Lower lobe of right lung (tissue), 2 donors: Measurements from ENCODE around the gene HSF2BP. TPM values are rescaled to one million over a fixed set of nuclear protein-coding genes. Genes with fewer than 3 reads are reported as not detected.

Experiments
- ATAC-seq, 2 donors: fragments of 200-7000 bp; cut with Tn5 transposase; one replicate each; pipeline ENCODE4 v1.9.1; 2020 to 2022; ENCODE audit warnings: mild to moderate bottlenecking in 2 of 2, moderate library complexity in 2 of 2
- DNase-seq: peaks from one replicate; pipeline ENCODE4 v3.0.0-alpha.2; 2020
- H3K27ac ChIP-seq: fragments of 200-600 bp; one replicate; pipeline ENCODE4 v1.8.0; 2022
- H3K27me3 ChIP-seq: fragments of 200-600 bp; one replicate; pipeline ENCODE4 v1.8.0; 2022; ENCODE audit warnings: low read depth
- H3K36me3 ChIP-seq: fragments of 200-600 bp; one replicate; pipeline ENCODE4 v1.8.0; 2022; ENCODE audit warnings: mild to moderate bottlenecking
- H3K4me1 ChIP-seq: fragments of 200-600 bp; one replicate; pipeline ENCODE4 v1.8.0; 2022
- H3K4me3 ChIP-seq: fragments of 200-600 bp; one replicate; pipeline ENCODE4 v1.8.0; 2022; ENCODE audit warnings: mild to moderate bottlenecking
- H3K9me3 ChIP-seq: fragments of 200-600 bp; one replicate; pipeline ENCODE4 v1.8.0; 2022
- intact Hi-C: fragments of 100-400 bp; cut with DNase I; formaldehyde crosslinking; loops from one replicate; pipeline ENCODE4 v1.11.0; 2022
- total RNA-seq: library from RNA; stranded (reverse); fragmentation: NEBNext Ultra II Directional; extraction: Animal tissue kit (Norgen Biotek cat#: 25700); gene quantifications from one replicate; pipeline ENCODE4 v1.2.1, GENCODE V29; 2021
- TF ChIP-seq, protein P1 (sequence below): fragments of 200-600 bp; IDR thresholded peaks from one replicate; pipeline ENCODE4 v1.8.0; 2022; ENCODE audit warnings: antibody characterized with exemption, mild to moderate bottlenecking
- donor health status: DM: no; HTN: yes; CAD: no; lungs with severe emphysema.

The HSF2BP gene
- total RNA-seq, 1 donor from 2014 or later, result 0.32 TPM

DNA sequence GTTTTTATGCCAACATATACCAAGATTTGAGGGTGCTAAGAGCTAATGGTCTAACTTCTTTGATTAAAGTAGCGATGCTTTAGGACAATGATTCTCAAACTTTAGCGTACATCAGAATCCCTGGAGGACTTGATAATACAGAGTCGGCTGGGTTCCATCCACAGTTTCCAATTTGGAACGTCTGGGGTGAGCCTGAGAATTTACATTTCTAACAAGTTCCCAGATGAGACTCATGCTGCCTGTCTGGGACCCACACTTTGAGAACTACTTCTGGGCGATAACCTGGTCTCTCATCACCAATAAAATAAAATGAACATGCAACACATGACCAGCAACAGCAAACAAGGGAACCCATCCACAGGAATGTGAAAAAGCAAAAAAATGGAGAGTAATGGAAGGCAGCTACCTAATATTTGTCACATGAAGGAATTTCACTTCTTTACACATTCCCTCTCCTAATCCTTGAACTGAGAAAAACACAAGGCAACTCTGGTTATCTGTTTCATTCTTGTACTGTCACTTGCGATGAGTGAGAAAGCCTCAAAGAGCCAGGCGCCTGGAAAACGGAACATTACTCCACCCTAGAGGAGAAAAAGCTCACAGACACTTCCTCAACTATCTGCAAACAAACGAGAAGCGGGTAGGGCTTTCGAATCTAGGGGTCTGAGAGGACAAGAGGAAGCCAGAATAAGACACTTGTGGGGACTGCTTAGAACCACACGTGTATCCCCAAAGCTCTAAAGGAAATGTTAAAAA, 14.0 kb downstream of the HSF2BP start:
- TF ChIP-seq, protein P1, sequence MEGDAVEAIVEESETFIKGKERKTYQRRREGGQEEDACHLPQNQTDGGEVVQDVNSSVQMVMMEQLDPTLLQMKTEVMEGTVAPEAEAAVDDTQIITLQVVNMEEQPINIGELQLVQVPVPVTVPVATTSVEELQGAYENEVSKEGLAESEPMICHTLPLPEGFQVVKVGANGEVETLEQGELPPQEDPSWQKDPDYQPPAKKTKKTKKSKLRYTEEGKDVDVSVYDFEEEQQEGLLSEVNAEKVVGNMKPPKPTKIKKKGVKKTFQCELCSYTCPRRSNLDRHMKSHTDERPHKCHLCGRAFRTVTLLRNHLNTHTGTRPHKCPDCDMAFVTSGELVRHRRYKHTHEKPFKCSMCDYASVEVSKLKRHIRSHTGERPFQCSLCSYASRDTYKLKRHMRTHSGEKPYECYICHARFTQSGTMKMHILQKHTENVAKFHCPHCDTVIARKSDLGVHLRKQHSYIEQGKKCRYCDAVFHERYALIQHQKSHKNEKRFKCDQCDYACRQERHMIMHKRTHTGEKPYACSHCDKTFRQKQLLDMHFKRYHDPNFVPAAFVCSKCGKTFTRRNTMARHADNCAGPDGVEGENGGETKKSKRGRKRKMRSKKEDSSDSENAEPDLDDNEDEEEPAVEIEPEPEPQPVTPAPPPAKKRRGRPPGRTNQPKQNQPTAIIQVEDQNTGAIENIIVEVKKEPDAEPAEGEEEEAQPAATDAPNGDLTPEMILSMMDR, result peak; percentile 53
- DNase-seq (no peak), ATAC-seq (peak; percentile 86 to 92)
- no peak overlapping the region for H3K4me3 ChIP-seq
- peak overlapping the region; percentile 52 for H3K27ac ChIP-seq
- peaks cover 20% of the 10 kb centered on the region for H3K4me1 ChIP-seq
- H3K36me3 ChIP-seq, result no peaks in the 10 kb centered on the region
- intact Hi-C loops, result no loop called here
- H3K9me3 ChIP-seq, result no peaks in the 10 kb centered on the region
- no peaks in the 10 kb centered on the region for H3K27me3 ChIP-seq

DNA sequence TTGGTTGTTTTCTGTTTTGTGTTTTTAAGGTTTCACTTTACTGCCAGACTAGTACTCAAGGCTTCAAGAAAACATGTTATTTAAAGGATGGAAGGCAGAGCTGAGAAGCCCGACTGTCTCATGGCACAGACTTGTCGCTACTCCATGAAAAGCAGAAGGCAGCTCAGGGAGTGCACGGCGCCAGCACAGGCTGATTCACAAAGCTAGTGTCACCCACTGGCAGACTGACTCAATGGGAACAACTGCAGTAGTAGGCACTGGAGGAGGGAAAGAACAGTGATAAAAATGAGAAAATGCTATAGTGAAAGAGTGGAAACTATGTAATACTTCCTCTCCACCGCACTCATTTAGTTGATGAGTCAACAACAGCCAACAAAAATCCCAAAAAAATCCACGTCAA, 14.7 kb downstream of the HSF2BP start:
- TF ChIP-seq, protein P1, result no peak
- Histone ChIP-seq H3K36me3 (no peaks in the 10 kb centered on the region), H3K4me1 (peaks cover 24% of the 10 kb centered on the region), H3K4me3 (no peak overlapping the region), H3K27me3 (no peaks in the 10 kb centered on the region), H3K9me3 (no peaks in the 10 kb centered on the region), H3K27ac (no peak overlapping the region)
- intact Hi-C loops, result no loop called here
- no peak for DNase-seq
- ATAC-seq, result no peak

DNA sequence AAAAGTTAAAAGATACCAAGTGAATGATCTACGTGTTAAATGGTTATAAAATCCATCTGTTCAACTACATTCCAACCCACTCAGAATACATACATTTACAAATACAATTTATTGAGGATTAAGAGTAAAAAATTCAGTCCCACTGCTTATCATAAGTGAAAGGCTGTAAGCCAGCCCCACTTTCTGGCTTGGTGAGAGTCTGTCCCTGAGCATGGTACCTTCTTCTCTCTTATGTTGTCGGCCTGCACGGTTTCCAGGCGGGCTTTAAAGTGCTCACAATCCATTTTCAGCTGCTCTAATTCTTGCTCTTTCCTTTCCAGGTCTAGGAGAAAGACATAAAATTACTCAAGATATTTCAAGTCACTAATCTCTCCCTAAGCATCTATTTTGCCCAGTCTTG, 15.2 kb downstream of the HSF2BP start:
- Histone ChIP-seq H3K9me3 (no peaks in the 10 kb centered on the region), H3K4me3 (no peak overlapping the region), H3K27me3 (no peaks in the 10 kb centered on the region), H3K36me3 (no peaks in the 10 kb centered on the region), H3K4me1 (peaks cover 24% of the 10 kb centered on the region), H3K27ac (no peak overlapping the region)
- intact Hi-C loops, result no loop called here
- ATAC-seq (no peak), DNase-seq (no peak)
- TF ChIP-seq, protein P1, result no peak

GRCh38 chr21:43643193-43643592, 16.1 kb downstream of the HSF2BP start:
- TF ChIP-seq, protein P1, result no peak

GRCh38 chr21:43640400-43640799, 18.9 kb downstream of the HSF2BP start:
- TF ChIP-seq, protein P1, result no peak
- H3K9me3 ChIP-seq, result no peaks in the 10 kb centered on the region
- DNase-seq (no peak), ATAC-seq (peak in 1 of 2 donors; percentile 18)
- intact Hi-C loops, result no loop called here
- H3K4me3 ChIP-seq, result no peak overlapping the region
- H3K4me1 ChIP-seq, result peaks cover 12% of the 10 kb centered on the region
- H3K27ac ChIP-seq, result no peak overlapping the region
- no peaks in the 10 kb centered on the region for H3K36me3 ChIP-seq
- no peaks in the 10 kb centered on the region for H3K27me3 ChIP-seq

More at GRCh38 chr21:43643193-43643592, 16.1 kb downstream of the HSF2BP start:
- H3K36me3 ChIP-seq, result no peaks in the 10 kb centered on the region
- ATAC-seq, result no peak
- H3K9me3 ChIP-seq, result no peaks in the 10 kb centered on the region
- no peaks in the 10 kb centered on the region for H3K27me3 ChIP-seq
- H3K4me1 ChIP-seq, result peaks cover 24% of the 10 kb centered on the region
- H3K4me3 ChIP-seq, result no peak overlapping the region
- intact Hi-C loops, result no loop called here
- no peak overlapping the region for H3K27ac ChIP-seq
- no peak for DNase-seq
